GM18858 (cell line): ENCODE results near the gene IGSF3.
A peak's percentile ranks its signal among the peaks of the same experiment; 100 is the strongest.

Experiments
- ATAC-seq: cut with Tn5 transposase; IDR thresholded peaks from one replicate; pipeline ENCODE4 v1.9.1; 2021; ENCODE audit not compliant: unreplicated experiment

IGSF3 gene

DNA sequence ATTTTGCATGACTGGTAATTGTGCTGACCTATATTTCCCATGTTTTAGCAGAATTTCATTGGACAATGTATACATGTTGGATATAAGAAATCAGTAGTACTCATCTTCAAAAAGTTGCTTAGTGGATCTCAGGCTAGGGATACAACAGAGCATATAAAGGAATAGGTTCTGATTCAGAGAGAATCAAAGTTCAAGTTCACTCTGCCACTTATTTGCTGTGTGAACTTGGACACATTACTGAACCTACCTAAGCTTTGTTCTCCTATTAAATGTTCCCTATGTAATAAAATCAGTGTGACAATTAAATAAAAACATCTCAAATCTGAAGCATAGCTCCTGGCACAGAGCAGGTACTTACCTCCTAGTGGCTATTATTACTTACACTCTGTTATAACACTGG is 106.0 kb downstream of the IGSF3 start:
- no peak for ATAC-seq

DNA sequence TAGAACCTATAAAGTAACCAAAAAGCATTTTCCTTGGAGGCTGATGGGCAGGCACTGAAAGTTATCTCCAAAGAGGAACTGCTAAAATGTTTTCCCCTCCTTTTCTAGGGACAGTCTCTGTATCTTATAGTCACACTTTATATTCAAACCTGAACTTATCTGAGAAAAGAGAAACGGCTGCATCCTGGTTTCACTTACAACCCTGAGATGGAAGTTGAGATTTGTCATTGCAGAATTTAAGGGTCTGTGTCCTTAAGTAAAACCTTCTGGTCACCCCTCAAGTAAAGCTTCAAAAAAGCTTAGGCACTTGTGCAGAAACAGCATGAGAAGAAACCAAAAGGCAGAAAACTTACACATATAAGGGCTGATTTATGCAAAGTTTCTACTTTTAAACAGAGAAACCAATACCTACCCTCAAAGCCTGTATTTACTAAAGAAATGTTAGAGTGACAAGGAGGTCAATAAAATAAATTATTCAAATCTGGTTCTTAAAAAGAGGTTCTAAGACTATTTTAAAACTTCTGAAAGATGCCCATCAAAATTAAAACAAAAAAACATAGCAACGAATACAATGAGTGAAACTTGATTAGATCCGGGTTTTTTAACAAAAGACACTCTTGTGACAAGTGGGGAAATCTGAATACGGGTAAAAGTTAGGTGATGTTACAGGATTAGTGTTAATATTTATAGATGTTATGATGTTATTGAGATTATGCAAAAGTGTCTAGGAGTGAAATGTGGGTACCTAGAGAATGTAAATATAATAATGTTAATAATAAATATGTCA is 106.6 kb downstream of the IGSF3 start:
- no peak for ATAC-seq

DNA sequence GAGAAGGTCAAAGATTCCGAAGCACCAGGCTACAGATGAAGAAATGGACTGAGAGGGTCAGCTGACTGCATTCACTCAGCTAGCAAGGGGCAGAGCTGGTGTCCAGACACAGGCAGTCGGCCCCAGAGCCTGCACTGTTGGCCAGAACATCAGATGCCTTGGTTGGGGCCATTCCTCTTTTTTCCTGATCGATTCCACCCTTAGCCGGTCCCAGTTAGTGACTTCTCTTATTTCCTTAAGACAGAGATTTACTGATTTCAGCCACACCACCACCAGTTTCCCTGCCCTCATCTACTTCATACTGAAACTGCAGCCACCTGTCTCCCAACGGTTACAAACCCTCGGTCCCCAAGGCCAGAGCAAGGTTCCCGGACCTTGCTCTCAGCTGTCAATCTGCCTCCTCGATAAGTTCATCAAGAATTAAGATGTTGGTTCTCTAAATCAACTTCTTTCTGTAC is 108.2 kb downstream of the IGSF3 start:
- no peak for ATAC-seq

DNA sequence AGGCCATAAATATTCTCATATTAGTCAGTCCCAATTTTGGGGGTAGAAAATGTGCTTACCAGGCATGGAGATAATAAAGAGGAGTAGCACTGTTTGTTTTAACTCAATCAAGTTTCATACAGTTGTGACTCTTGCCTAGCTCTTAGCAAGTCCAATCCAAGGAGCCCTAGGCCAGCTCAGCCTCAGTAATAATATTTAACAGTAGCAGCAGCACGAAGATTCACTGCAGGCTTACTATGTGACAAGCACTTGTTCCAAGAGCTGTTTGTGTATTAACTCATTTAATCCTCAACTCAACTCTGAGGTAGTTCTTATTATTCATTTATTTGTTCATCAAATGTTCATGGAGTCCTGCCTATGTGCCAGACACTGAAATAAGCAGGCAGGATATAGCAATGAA is 109.0 kb downstream of the IGSF3 start:
- ATAC-seq = no peak

DNA sequence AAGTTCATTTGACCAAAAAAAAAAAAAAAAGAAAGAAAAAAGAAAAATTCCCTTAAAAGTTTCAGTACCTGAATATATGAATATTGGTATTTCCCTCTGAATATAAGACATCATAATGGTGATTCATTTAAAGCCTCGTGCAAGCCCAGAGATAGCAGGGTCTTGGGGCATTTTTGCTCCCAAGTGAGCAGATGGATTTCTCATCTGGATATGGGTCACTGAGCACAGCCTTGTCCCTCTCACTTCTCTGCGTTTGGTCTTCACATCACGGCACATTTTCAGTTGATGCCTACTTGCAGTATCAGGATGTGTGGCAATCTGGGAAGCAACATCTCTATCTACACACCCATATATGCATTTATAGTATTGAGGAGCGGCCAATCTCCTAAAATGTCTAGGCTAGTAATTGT is 109.4 kb downstream of the IGSF3 start:
- peak; percentile 33 for ATAC-seq

DNA sequence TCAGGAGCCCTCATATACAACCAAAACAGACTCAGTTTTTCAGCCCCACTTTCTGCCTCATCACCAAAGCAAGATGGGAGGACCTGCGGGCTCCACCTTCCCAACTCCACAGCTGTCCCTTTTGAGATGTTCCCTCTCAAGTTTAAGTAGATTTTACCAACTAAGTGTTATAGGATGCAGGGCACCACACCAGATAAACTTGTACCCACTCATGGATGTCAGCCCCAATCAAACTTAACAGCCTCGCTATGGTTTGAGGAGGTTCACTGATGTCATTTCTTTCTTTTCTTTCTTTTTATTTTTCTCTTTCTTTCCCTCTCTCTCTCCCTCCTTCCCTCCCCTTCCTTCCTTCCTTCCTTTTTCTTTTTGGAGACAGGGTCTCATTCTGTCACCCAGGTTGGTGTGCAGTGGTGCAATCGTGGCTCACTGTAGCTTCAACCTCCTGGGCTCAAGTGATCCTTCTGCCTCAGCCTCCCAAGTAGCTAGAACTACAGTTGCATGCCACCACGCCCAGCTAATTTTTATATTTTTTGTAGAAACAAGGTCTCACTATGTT is 110.1 kb downstream of the IGSF3 start:
- ATAC-seq = no peak

DNA sequence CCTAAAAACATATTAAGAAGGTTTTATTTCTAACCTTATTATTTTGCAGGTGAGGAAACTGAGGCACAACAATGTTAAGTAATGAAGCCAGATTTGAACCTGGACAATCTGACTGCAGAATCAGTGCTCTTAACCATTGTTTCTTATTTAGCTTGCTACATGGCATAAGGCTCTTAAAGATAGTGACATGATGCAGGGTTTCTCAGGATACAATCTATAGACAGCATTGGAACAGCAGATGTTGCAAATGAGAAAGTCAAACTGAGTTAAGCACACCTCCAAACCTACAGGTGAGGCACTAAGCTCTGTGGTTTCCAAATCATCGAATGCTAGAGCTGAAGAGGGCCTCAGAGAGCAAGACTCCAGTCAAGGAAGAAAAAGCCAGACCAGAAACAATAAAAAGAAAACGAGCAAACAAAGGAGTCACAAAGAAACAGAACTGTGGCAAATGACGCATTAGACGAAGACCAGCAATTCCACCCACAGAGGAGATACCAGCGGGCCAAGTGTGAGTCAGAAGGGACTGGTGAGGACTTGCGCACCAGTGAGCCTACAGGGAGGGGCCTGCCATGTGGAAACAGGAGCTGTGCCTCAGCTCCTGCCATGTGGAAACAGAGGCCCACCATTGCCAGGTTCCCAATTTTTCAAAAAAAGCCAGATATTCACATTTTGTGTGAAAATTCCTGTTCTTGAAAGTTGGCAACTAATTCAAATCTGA is 111.1 kb downstream of the IGSF3 start:
- ATAC-seq = peak; percentile 47

DNA sequence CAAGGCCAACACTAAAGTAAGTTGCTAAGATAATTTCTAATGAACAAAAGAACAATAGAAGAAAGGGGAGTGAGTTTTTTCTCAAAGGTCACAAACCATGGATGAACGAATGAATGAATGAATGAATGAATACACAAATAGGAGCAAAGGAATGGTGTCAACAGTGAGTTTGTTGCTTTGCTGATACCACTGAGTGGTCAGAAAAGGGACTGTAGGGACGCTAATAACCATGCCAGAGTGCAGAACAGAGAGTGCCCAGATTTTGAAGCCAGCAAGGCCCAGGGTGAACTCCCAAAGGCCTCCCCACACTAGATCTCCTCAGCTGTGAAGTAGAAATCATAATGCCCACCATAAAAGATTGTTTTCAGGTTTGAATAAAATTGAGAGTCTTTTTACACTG is 112.6 kb downstream of the IGSF3 start:
- ATAC-seq = no peak

DNA sequence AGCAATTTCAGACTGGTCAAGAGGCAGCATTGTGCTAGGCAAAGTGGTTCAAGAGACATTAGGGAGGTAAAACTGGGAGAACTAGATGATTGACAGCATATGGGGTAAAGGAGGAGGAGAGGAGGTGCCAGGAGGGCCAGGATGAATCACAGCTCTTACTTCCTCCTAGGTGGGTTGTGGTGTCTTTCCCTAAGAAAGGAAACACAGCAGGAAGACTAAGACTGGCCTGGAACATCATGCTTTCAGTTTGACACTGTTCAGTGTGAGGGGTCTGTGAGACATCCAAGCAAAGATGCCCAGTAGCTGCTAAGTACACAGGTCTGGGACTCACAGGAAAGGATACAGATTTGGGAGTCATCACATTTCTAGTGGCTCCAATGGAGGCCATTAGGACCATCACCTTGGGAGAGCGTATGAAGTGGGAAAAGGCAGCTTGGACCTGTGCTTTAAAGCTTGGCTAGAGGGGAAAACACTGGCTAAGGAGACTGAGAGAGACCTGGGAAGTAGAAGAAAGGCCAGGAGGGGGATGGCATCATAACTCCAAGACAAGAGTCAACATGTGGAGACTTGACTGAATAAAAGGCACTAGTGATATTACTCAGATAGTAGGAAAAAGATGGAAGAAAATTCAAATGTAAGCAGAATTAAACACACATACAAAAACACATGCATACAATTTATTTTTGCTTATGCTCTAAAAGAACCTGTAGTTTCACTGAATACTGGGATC is 114.0 kb downstream of the IGSF3 start:
- ATAC-seq = no peak

DNA sequence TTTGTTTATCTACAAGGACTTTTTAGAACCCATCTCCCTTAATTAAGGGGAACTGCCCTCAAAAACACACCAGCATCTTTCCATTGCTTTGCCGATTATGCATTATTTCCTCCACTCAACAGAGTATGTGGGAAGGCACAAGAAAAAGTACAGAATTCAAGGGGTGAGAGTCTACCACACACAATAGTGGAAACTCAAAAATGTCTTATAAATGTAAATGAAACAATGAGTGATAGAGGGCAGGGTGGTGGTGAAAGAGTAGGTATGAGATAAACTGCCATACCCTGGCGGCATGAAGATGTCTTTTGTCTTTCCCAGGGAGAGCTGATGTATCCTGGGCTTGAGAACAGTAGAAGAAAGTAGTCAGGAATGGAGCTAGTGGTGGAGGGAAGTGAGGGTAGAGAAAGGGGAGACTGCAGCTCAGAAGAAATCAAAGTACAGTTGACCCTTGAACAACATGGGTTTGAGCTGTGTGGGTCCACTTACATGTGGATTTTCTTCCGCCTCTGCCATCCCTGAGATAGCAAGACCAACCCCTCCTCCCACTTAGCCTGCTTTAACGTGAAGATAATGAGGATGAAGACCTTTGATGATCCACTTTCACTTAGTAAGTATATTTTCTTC is 121.1 kb downstream of the IGSF3 start:
- no peak for ATAC-seq

DNA sequence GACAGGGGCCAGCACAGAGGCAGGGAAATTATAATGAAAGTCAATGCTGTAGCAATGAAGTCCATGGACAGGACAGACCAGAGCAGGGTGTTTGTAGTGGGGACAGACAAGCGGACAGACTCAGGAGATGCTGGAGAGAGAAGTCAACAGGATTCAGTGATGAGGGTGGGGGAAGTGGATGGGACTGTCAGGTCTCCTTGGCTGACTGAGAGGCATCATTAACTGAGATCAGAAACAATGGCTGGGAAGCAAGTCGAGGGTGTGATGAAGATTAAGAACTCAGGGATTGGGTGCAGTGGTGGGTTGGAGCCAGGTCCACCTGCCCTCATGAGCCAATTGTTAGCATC is 122.2 kb downstream of the IGSF3 start:
- ATAC-seq = no peak

DNA sequence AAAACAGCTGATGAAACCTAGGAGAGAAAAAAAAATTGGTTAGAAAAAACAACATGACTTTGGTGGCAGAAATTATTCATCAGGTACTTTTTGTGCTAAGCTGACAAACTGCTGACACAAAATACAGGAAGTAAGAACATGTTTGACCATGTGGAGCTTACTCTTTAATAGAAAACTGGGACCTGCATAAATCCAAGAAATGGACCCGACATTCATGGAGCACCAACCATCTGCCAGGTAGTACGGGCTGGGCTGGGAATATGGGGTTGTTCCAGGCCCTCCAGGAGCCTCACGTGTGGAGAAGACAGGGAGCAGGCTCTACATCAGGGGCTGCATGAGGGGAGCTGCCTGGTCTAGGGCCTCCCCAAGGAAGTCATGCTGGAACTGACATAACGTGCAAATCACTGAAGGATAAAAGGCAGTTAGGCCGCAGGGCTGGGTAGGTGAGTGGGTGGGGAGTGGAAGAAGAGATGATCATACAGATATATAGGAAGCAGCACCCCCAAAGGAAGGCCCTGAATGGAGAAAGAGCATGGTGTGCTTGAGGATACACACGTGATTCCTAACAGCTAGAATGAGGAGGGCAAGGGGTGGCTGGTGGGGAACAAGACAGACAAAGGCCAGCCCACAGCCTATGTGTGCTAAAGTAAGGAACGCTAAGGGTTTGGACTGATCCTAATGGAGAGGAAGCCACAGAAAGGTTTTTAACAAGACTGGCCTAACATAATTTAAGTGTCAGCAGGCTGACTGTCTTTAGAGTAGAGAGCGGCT is 122.8 kb downstream of the IGSF3 start:
- ATAC-seq = no peak

DNA sequence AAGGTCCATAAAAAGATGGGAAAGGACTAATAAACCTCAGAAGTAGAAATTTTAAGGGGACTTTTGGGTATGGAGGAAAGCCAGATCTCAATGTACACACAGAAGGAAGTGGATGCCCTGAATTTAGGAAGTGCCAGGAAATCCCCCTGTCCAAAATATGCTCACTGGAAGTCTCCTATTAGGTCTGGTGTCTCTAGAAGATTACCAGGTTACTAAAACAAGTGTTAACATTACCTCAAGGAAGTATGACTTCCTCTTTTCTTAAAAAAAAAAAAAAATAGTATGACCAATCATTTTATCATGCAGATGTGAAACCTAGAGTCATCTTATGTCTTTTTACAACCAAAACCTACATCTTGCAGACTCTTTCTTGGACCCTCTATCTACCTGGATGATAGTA is 127.4 kb downstream of the IGSF3 start:
- peak; percentile 50 for ATAC-seq

DNA sequence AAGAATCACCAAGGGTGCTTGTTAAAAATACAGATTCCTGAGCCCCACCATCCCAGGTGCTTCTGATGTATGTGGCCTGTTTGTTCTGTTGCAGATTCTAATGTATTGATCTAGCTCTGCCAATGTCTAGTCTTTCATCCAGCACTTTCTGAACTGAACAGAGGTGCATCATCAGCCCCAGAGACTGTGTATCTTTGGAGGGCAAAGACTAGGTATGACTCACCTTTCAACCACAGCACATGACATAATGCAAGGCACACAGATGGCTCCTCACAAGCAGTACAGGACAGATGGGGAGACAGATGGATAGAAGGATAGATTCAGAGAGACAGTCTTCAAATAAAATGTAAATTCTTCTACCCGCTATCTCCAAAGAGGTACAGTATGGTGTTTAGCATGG is 129.0 kb downstream of the IGSF3 start:
- peak; percentile 66 for ATAC-seq

DNA sequence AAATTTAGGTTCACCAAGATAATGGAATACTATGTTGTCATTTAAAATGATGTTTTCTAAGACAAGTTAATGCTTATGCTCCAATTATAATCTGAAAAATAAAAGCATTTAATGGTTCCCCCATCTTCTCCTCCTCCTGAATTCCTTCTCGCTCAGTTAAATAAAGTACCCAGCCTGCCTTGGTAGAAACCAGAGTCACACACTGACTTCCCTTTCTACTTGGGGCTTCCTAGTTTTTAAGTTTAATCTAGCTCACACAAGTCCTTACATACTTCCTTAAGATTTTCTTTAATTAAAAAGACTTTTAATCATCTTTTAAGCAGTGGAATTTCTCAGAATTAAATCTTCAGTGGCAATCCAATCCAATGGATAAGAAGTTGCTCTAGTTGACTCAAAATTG is 129.6 kb downstream of the IGSF3 start:
- ATAC-seq = no peak

DNA sequence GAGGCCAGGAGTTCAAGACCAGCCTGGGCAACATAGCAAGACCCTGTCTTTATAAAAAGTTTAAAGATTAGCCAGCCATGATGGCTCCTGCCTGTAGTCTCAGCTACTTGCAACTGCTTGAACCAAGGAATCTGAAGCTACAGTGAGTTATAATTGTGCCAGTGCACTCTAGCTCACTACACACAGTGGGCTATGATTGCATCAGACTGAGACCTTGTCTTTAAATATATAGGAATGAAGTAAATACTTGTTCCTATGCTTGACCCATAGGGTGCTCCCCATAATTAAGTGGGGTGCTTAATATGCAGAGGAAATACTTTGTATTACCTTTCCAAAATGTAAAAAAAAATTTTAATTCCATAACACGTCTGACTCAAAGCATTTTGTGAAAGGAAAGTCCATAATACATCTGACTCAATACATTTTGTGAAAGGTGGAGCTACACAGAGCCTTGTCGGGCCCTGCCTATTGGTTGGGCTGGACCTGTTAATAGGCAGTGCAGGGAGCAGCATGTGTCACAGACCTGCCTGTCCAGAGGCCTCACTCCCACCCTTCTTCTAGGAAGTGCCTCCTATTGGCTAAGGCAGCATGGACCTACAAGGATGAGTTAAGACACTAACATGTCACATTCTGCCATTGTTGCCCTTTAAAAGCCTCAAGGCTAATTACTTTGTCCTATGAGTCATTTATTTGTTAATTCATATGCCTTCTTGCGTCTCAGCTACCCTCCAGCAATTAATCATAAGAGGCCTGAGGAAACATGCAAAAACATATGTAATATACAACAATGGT is 130.3 kb downstream of the IGSF3 start:
- ATAC-seq = no peak

DNA sequence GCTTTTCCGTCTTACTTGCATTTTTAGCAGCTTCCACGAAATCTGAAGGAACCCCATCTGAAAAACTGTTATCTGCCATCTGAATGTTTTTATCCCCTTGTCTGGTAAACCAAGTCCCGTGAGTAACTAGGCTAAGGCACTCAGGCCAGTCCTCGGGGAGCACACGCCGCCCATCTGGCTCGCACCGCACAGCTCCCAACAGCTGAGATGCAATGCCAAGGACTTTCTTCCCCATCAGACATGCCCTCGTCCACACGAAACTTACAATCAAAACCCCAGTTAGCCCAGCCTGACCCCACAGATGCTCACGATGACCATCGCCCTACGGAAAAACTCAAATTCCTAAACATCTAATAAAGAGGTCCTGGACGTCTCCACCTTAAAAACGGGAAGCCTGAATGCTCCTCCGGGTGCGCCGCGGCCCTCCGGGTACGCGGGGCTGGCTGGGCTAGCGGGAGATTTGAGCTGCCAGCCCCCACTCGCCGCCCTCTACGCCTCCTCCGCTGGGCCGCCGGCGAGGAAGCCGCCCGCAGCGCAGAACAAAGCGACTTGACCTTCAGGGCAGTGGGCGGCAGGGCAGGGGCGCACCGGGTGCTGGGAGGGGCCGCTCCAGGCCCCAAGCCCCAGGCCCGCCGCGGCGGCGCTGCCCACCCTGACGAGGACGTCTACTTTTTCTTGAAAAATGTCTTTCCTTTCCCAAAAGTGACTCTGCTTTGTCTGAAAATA is 133.4 kb downstream of the IGSF3 start:
- no peak for ATAC-seq

DNA sequence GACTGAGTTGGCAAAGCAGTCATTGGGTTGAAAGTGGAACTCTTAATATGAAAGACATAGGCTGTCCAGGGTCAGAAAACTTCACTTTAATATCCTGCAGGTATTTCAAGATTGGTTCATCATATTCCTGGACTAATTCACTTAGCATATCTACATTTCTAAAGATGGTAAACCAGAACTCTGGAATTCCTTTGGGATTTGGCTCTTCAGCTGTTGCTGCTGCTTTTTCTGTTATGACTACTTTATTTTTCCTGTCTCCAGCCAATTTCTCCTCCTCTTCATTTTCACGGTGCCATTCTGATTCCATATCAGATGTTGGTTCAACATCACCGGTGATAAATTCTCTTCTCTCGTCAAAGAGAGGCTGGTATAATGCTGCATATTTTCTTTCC is 134.1 kb downstream of the IGSF3 start:
- no peak for ATAC-seq
